HFFc6 (cell line): ENCODE measurements around the gene TRIM10. TPM values are rescaled to one million over a fixed set of nuclear protein-coding genes. Genes with fewer than 3 reads are reported as not detected.

Experiments
- DNase-seq: peaks from one replicate; pipeline ENCODE4 v3.0.0-alpha.2; 2018
- H3K27ac Mint-ChIP-seq: 2 replicates; pipeline ENCODE4 v1.8.0; 2020; ENCODE audit warnings: mild to moderate bottlenecking, mixed read lengths
- H3K27me3 Mint-ChIP-seq: 2 replicates; pipeline ENCODE4 v1.8.0; 2021; ENCODE audit warnings: mild to moderate bottlenecking, moderate library complexity, mixed read lengths; ENCODE audit not compliant: insufficient read depth
- H3K36me3 Mint-ChIP-seq: 2 replicates; pipeline ENCODE4 v1.8.0; 2021; ENCODE audit warnings: low read depth, mixed read lengths
- H3K4me1 Mint-ChIP-seq: 2 replicates; pipeline ENCODE4 v1.8.0; 2020; ENCODE audit warnings: low read depth, mixed read lengths
- H3K4me3 Mint-ChIP-seq: 2 replicates; pipeline ENCODE4 v1.8.0; 2020; ENCODE audit warnings: mild to moderate bottlenecking, moderate library complexity, mixed read lengths
- H3K9me3 Mint-ChIP-seq: 2 replicates; pipeline ENCODE4 v1.8.0; 2020; ENCODE audit warnings: mild to moderate bottlenecking, mixed read lengths
- total RNA-seq, 6 experiments: library from RNA; stranded (reverse); fragmentation: NEBNext Ultra II Directional; extraction: Animal tissue kit (Norgen Biotek cat#: 25700); gene quantifications; 2 replicates in 1 of 6; 3 replicates in 5 of 6; pipeline ENCODE4 v1.2.3, GENCODE V29; 2021
- TF ChIP-seq, protein P1 (sequence below): fragments of 200-600 bp; sonication (generic); IDR thresholded peaks from 2 replicates; pipeline ENCODE4 v1.5.0; 2021; ENCODE audit warnings: antibody characterized with exemption, mild to moderate bottlenecking

The TRIM10 gene
- total RNA-seq, 6 experiments from 2014 or later, result not detected

- Mint-ChIP-seq H3K27ac (no peak within 1 kb of the TSS), H3K4me3 (no peak within 1 kb of the TSS), H3K9me3 (no peaks in the 10 kb centered on the region), H3K36me3 (no peaks in the 10 kb centered on the region), H3K27me3 (peaks cover 22% of the 10 kb centered on the region), H3K4me1 (peaks cover 4% of the 10 kb centered on the region)
- no peak for DNase-seq
- TF ChIP-seq, protein P1, sequence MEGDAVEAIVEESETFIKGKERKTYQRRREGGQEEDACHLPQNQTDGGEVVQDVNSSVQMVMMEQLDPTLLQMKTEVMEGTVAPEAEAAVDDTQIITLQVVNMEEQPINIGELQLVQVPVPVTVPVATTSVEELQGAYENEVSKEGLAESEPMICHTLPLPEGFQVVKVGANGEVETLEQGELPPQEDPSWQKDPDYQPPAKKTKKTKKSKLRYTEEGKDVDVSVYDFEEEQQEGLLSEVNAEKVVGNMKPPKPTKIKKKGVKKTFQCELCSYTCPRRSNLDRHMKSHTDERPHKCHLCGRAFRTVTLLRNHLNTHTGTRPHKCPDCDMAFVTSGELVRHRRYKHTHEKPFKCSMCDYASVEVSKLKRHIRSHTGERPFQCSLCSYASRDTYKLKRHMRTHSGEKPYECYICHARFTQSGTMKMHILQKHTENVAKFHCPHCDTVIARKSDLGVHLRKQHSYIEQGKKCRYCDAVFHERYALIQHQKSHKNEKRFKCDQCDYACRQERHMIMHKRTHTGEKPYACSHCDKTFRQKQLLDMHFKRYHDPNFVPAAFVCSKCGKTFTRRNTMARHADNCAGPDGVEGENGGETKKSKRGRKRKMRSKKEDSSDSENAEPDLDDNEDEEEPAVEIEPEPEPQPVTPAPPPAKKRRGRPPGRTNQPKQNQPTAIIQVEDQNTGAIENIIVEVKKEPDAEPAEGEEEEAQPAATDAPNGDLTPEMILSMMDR, result no peak
Observed at GRCh38 chr6:30135757-30136156, 25.3 kb downstream of the TRIM10 start, which contains the start of gene TRIM40. Gene TRIM40 (plus strand): TSS chr6:30136140. CDS start chr6:30137037, 897 bp downstream.

DNA sequence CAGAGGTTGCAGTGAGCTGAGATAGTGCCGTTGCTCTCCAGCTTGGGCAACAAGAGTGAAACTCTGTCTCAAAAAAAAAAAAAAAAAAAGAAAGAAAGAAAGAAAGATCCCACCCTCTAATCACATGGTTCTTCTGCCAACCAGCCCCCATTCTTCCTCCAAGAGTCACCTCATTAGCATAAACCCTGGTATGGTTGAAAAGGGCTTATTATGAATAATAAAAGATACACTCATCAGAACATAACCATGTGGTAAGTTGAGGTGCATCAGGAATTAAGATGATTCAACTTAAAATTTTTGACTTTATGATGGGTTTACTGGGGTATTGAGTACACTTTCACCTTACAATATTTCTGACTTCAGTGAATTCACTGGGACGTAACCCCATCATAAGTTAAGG lies 25.9 kb downstream of the TRIM10 start:
- TF ChIP-seq, protein P1, result no peak
- no peak for DNase-seq
- Mint-ChIP-seq H3K27me3 (peaks cover 26% of the 10 kb centered on the region), H3K4me3 (no peak overlapping the region), H3K27ac (no peak overlapping the region), H3K4me1 (peaks cover 6% of the 10 kb centered on the region), H3K36me3 (no peaks in the 10 kb centered on the region), H3K9me3 (no peaks in the 10 kb centered on the region)

GRCh38 chr6:30131947-30132497 lies 29.0 kb downstream of the TRIM10 start:
- peaks cover 55% of the 10 kb centered on the region for H3K27me3 Mint-ChIP-seq
- H3K9me3 Mint-ChIP-seq, result no peaks in the 10 kb centered on the region

GRCh38 chr6:30130887-30131862 lies 29.8 kb downstream of the TRIM10 start:
- Mint-ChIP-seq H3K27ac (no peak overlapping the region), H3K4me1 (peaks cover 6% of the 10 kb centered on the region), H3K27me3 (peaks cover 58% of the 10 kb centered on the region), H3K4me3 (peak overlapping the region; percentile 41), H3K36me3 (no peaks in the 10 kb centered on the region), H3K9me3 (no peaks in the 10 kb centered on the region)
- peak; percentile 81 for DNase-seq
- TF ChIP-seq, protein P1, result peak; percentile 99

More at GRCh38 chr6:30131947-30132497, 29.0 kb downstream of the TRIM10 start:
- TF ChIP-seq, protein P1, result no peak
- no peaks in the 10 kb centered on the region for H3K36me3 Mint-ChIP-seq
- H3K27ac Mint-ChIP-seq, result no peak overlapping the region
- no peak for DNase-seq
- peaks cover 6% of the 10 kb centered on the region for H3K4me1 Mint-ChIP-seq
- H3K4me3 Mint-ChIP-seq, result no peak overlapping the region

GRCh38 chr6:30130179-30130679 lies 30.8 kb downstream of the TRIM10 start:
- H3K27ac Mint-ChIP-seq, result no peak overlapping the region
- no peak overlapping the region for H3K4me3 Mint-ChIP-seq
- peaks cover 54% of the 10 kb centered on the region for H3K27me3 Mint-ChIP-seq
- H3K9me3 Mint-ChIP-seq, result no peaks in the 10 kb centered on the region
- H3K36me3 Mint-ChIP-seq, result no peaks in the 10 kb centered on the region
- H3K4me1 Mint-ChIP-seq, result peaks cover 6% of the 10 kb centered on the region
- DNase-seq, result no peak
- TF ChIP-seq, protein P1, result no peak
